HG03558 (cell line): Measurements from ENCODE around the gene CLIP3.
"Not testable (repeated sequence)": the region's sequence is repeated elsewhere in the genome, so short reads cannot be mapped to it uniquely, and the experiment has no call there.

ENCODE experiments used
- ATAC-seq: cut with Tn5 transposase; IDR thresholded peaks from one replicate; pipeline ENCODE4 v1.9.1; 2021; ENCODE audit warnings: moderate number of reproducible peaks; ENCODE audit not compliant: unreplicated experiment; ENCODE audit errors: extremely low read depth

CLIP3 gene

DNA sequence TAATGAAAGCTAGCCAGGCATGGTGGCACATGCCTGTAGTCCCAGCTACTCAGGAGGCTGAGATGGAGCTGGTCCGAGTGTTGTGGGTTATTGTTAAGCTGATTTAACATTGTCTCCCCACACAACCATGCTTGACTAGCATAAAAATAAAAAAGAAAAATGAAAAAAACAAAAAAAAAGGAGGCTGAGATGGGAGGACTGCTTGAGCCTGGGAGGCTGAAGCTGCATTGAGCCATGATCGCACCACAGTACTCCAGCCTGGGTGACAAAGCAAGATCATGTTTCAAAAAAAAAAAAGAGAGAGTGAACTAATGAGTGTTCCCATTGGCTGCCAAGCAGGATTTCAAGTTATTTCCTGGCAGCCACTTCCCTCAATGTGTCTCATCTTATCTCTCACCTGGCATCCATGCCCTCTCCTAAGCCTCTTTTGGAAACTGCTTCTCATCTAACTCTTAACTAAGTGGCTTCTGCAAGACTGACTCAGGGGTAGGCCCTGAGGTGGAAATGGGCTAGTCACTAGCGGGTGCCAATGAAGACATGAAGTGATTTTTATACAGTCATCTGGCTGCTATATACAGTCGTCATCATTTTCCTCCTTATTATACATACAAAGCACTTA is 16.5 kb upstream of the CLIP3 start:
- no peak for ATAC-seq

DNA sequence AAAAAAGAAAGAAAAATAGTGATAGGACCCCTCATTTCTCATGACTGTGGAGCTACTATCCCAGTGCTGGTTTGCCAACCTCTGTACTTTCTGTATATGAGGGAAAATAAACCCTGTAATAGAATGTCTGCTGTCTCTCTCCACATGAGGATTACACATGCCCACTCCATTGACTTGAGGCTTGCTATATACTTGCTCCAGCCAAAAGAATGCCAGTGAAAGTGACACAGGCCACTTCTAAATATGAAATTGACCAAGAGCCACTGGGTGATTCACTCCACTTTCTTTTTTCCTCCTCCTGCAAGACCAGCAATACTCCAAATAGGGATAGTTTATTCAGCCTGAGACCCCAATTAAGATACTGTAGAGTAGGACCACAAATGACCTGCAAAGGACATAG is 15.2 kb upstream of the CLIP3 start:
- ATAC-seq = no peak

DNA sequence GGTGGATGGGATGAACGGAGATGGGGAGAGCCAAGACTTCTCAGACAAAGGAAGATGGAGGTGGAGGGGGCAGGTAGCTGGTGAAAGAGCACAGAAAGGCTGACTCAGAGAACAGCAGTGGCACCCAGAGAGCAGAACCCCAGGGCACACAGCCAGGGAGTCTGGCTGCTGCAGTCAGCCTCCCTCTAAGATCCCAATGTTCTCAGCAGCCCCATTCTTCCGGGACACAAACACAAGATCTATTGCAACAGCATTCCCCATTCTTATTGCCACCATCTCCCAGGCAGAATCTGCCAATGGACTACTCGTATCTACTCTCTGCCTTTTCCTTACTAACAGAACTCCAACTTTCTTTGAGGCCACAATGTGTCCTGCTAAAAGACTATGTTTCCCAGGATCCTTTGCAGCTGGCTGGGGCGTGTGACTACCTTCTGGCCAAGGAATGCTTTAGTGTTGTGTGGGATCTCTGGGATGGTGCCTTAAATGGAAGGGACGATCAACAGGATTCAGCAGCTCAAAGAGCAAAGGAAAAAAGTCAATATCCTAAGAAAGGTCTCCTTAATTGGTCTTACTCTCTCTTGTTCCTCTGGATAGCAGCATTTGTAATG is 13.9 kb upstream of the CLIP3 start:
- ATAC-seq = no peak

GRCh38 chr19:36043952-36044351 is 11.3 kb upstream of the CLIP3 start:
- no peak for ATAC-seq

DNA sequence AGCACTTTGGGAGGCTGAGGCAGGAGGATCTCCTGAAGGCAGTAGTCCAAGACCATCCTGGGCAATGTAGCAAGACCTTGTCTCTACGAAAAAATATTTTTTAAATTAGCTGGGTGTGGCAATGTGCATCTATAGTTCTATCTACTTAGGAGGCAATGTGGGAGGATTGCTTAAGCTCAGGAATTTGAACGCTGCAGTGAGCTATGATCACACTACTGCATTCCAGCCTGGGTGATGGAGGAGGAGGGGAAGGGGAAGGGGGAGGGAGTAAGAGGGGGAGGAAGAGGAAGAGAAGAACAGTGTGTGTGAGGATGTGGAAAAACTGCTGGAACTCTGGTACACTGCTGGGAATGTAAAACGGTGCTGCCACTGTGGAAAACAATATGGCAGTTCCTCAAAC is 9.2 kb upstream of the CLIP3 start:
- ATAC-seq = no peak

DNA sequence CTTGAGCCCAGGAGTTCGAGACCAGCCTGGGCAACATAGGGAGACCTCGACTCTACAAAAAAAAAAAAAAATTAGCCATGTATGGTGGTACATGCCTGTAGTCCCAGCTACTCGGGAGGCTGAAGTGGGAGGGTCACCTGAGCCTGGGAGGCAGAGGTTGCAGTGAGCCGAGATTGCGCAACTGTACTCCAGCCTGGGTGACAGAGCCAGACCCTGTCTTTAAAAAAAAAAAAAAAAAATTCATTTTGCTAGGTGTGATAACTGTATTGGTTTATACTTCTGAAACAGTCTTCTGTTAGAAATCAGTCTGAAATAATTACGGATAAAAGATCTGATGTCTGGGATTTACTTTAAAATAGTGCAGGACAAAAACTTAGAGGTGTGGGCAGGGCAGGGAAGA is 8.4 kb upstream of the CLIP3 start:
- ATAC-seq = not testable (repeated sequence)

DNA sequence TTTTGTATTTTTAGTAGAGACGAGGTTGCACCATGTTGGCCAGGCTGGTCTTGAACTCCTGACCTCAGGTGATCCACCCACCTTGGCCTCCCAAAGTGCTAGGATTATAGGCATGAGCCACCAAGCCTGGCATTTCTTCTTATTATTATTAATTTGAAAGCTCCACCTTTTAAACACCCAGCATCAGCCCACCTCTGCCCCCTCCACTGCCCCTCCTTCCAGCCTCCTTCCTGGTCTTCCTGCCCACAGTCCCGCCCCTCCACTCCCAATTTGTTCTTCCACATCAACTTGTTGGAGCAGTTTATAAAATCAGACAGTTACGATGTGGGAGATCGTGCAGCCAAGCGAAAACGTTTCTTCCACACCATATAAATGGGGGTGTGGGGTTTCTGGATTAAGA is 7.8 kb upstream of the CLIP3 start:
- no peak for ATAC-seq

DNA sequence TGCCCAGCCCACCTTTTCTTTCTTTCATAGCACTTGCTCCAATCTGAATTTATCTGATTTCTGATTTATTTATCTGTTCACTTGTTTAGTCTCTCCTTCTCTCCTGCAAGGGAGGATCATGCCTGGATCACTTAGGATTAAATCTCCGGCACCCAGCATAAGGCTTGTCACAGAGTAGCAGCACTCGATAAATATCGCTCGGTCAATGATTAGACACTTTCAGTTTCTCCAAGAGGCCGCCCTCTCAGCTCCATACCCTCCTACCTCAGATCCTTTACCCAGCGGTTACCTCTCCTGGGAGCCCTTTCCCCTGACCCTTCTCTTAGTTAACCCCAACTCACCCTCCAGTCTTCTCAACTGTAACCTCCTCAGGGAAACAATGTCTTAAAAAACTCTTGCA is 1.4 kb downstream of the CLIP3 start:
- no peak for ATAC-seq

GRCh38 chr19:36030264-36031148 is 2.2 kb downstream of the CLIP3 start:
- ATAC-seq = no peak

DNA sequence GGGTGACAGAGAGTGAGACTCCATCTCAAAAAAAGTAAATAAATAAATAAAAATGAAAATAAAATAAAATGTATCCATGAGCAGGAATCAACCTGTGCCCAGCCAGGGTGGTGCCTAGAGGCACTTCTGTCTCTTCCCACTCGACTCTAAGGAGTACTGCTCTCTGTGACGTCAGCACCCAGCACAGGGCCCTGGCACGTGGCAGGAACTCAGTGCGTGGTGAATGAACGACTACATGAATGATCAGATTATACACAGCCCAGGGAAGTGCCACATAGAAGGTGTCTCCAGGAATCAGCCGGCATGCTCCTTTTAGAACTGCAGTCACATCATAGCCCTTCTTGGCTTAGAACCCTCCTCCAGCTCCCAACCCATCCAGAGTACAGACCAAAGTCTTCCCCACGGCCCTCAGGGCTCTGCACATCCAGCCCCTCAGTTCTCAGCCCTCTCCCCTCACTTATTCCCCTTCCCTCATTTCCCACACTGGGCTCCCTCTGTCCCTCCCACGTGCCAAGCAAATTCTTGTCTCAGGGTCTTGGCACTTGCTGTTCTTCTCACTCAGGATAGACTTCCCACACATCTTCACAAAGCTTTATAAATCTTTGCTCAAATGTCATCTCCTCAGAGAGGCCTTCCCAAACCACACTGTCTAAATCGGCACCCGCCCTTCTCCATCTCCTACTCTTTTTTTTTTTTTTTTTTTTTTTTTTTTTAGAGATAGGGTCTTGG is 4.2 kb downstream of the CLIP3 start:
- no peak for ATAC-seq

GRCh38 chr19:36027696-36028095 is 5.0 kb downstream of the CLIP3 start:
- no peak for ATAC-seq

GRCh38 chr19:36026091-36026876 is 6.4 kb downstream of the CLIP3 start:
- ATAC-seq = no peak

DNA sequence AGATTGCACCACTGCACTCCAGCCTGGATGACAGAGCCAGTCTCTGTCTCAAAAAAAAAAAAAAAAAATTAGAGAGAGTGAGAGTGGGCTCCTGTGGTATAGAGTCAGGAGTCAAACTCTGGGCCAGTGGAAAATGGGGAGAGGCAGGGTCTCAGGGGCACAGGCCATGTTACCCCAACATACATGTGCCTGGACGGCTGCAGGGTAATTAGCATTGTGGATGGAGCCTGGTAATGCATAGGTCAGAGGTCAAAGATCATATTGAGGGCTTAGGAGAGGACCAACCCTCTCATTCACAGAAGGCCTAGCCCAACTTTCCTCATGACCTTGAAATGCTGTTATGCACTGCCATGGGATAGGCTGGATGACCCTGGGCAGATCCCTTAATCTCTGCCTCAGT is 7.1 kb downstream of the CLIP3 start:
- no peak for ATAC-seq

GRCh38 chr19:36023432-36023831 is 9.2 kb downstream of the CLIP3 start:
- no peak for ATAC-seq

- no peak for ATAC-seq
Observed at GRCh38 chr19:36019061-36019670, 13.5 kb downstream of the CLIP3 start.

- peak; percentile 89 for ATAC-seq
Observed at GRCh38 chr19:36014012-36014924, 18.4 kb downstream of the CLIP3 start, which contains the start of gene ALKBH6. TSS of gene ALKBH6 (minus strand) at chr19:36014213. CDS start at chr19:36013397, 816 bp downstream.

DNA sequence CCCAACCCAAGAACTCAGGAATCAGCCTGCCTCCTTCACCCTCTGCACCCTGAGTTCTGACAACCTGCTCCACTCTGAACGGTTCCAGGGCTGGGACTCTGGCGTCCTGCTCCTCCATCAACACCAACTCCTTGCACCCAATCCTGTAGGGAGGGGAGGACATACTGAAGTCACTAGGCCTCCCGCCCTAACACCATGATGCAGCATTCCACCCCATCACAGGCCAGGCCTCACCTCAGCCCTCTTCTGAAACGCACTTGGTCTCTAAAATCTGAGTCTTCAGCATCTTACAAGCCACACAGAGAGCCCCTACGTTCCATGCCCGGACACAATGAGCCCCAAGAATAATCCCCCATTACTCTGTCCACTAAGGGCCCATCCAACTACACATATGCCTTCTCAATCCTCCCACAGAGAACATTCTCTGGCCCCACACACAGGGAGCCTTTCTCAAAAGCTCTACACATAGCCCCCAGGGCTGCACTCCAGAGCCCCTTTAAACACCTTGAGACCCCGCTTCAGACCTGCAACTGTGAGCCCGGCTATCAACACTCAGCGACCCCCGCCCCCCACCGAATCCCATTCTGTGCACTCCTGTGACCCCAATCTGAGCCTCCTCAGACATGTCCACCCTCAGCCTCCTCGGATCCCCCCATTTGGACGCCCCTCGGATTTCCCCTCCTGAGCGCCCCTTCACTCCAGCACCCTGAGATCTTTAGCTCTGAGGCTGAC is 19.2 kb downstream of the CLIP3 start:
- ATAC-seq = no peak

DNA sequence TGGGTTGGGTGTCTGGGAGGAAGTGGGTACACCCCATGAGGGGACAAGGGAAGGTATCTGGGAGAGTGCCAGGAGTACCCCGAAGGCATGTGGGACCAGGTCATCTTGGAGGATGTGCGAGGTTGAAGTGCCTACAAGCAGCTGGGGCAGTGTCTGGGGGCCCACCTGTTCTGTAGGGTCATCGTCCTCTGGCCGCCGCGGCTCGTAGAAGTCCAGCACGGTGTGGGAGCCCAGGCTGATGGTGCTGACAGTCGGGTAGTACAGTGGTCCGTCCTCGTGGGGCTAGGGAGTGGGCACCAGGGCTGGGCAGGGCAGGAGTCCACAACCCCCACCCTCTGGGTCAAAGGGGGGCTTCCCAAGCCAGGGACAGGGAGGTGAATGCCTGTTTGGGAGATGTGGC is 22.3 kb downstream of the CLIP3 start:
- ATAC-seq = no peak
